IMR-90 (cell line): ENCODE results near the gene SLC34A3. TPM values are rescaled to one million over a fixed set of nuclear protein-coding genes. Genes with fewer than 3 reads are reported as not detected.

ENCODE experiments used
- ATAC-seq: fragments of 200-7000 bp; cut with Tn5 transposase; 2 replicates; pipeline ENCODE4 v1.9.1; 2020; ENCODE audit warnings: low read depth, mild to moderate bottlenecking, moderate library complexity
- BruUV-seq: library from RNA; stranded (reverse); fragments of 400-500 nt; replicated peaks from 2 replicates; lab custom pipeline; 2021; lab: Mats Ljungman, UMichigan
- CTCF ChIA-PET: fragments of 300-600 bp; formaldehyde crosslinking; extraction: SDS; loops from one replicate; lab custom pipeline; 2021; ENCODE audit warnings: antibody characterized with exemption; lab: Yijun Ruan, JAX
- POLR2A ChIA-PET: fragments of 300-600 bp; sonication (Branson Sonifier 250); formaldehyde crosslinking; loops from one replicate; lab custom pipeline; 2022; ENCODE audit warnings: antibody characterized with exemption; ENCODE audit not compliant: unreplicated experiment; lab: Charles Lee
- DNase-seq: peaks from one replicate; pipeline ENCODE4 v3.0.0; 2013
- H2AFZ ChIP-seq: replicated peaks from 2 replicates; pipeline ENCODE3; 2013; ENCODE audit warnings: low read length, mild to moderate bottlenecking; ENCODE audit not compliant: poor library complexity
- H2AK5ac ChIP-seq: 2 replicates; pipeline ENCODE4 v1.6.1; 2013; ENCODE audit warnings: low read depth, low read length, inconsistent platforms
- H2AK9ac ChIP-seq: replicated peaks from 2 replicates; pipeline ENCODE3; 2013; ENCODE audit warnings: mild to moderate bottlenecking, low read depth, low read length, moderate library complexity; ENCODE audit not compliant: poor library complexity
- H2BK120ac ChIP-seq: 2 replicates; pipeline ENCODE4 v1.6.1; 2013; ENCODE audit warnings: low read depth, low read length, inconsistent platforms
- H2BK15ac ChIP-seq: 3 replicates; pipeline ENCODE4 v1.6.1; 2013; ENCODE audit warnings: low read depth, low read length, inconsistent platforms
- H2BK20ac ChIP-seq: 2 replicates; pipeline ENCODE4 v1.6.1; 2013; ENCODE audit warnings: low read depth, mild to moderate bottlenecking, inconsistent platforms, low read length, moderate library complexity
- H2BK5ac ChIP-seq: 2 replicates; pipeline ENCODE4 v1.6.1; 2013; ENCODE audit warnings: mild to moderate bottlenecking, low read depth, low read length, inconsistent platforms; ENCODE audit not compliant: poor library complexity, severe bottlenecking
- H3K14ac ChIP-seq: replicated peaks from 2 replicates; pipeline ENCODE4 v1.6.1; 2013; ENCODE audit warnings: low read depth, low read length, inconsistent platforms
- H3K18ac ChIP-seq: 2 replicates; pipeline ENCODE4 v1.6.1; 2013; ENCODE audit warnings: low read depth, low read length, control low read depth
- H3K23ac ChIP-seq: 2 replicates; pipeline ENCODE4 v1.6.1; 2013; ENCODE audit warnings: low read depth, low read length, inconsistent platforms
- H3K27ac ChIP-seq: 2 replicates; pipeline ENCODE4 v1.5.1; 2013; ENCODE audit warnings: mild to moderate bottlenecking, control low read depth, low read length; ENCODE audit not compliant: insufficient read depth
- H3K27me3 ChIP-seq: 2 replicates; pipeline ENCODE4 v1.6.1; 2013; ENCODE audit warnings: low read length; ENCODE audit not compliant: control insufficient read depth, insufficient read depth
- H3K36me3 ChIP-seq: 2 replicates; pipeline ENCODE4 v1.6.1; 2013; ENCODE audit warnings: low read length, mixed read lengths; ENCODE audit not compliant: control insufficient read depth, insufficient read depth
- H3K4ac ChIP-seq: 2 replicates; pipeline ENCODE4 v1.6.1; 2013; ENCODE audit warnings: low read depth, low read length, inconsistent platforms
- H3K4me1 ChIP-seq: 2 replicates; pipeline ENCODE4 v1.6.1; 2013; ENCODE audit warnings: low read length, mixed read lengths; ENCODE audit not compliant: control insufficient read depth, insufficient read depth
- H3K4me2 ChIP-seq: 2 replicates; pipeline ENCODE4 v1.6.1; 2013; ENCODE audit warnings: low read depth, mild to moderate bottlenecking, control low read depth, low read length, moderate library complexity
- H3K4me3 ChIP-seq: 2 replicates; pipeline ENCODE4 v1.5.1; 2013; ENCODE audit warnings: low read depth, mild to moderate bottlenecking, control low read depth, low read length, moderate library complexity; ENCODE audit not compliant: insufficient read depth
- H3K56ac ChIP-seq: 2 replicates; pipeline ENCODE4 v1.6.1; 2013; ENCODE audit warnings: low read length, inconsistent platforms; ENCODE audit not compliant: insufficient read depth; ENCODE audit errors: extremely low read depth
- H3K79me1 ChIP-seq, 2 experiments: 2 replicates each; pipeline ENCODE4 v1.6.1; 2013; ENCODE audit warnings: low read length in 2 of 2, inconsistent platforms in 1 of 2, low read depth in 1 of 2
- H3K9ac ChIP-seq: 2 replicates; pipeline ENCODE4 v1.6.1; 2013; ENCODE audit warnings: low read depth, low read length, control low read depth
- H3K9me1 ChIP-seq: 2 replicates; pipeline ENCODE4 v1.6.1; 2013; ENCODE audit warnings: low read length, inconsistent platforms; ENCODE audit not compliant: insufficient read depth
- H3K9me3 ChIP-seq: 2 replicates; pipeline ENCODE4 v1.6.1; 2013; ENCODE audit warnings: low read length; ENCODE audit not compliant: control insufficient read depth, insufficient read depth
- H4K20me1 ChIP-seq: 2 replicates; pipeline ENCODE4 v1.6.1; 2013; ENCODE audit warnings: low read length, inconsistent platforms; ENCODE audit not compliant: insufficient read depth
- H4K5ac ChIP-seq: 2 replicates; pipeline ENCODE4 v1.6.1; 2013; ENCODE audit warnings: mild to moderate bottlenecking, low read depth, low read length, control low read depth
- H4K8ac ChIP-seq, 2 experiments: 2 replicates each; pipeline ENCODE4 v1.6.1; 2013; ENCODE audit warnings: low read depth in 2 of 2, low read length in 2 of 2, control low read depth in 1 of 2, inconsistent platforms in 1 of 2
- H4K91ac ChIP-seq: 2 replicates; pipeline ENCODE4 v1.6.1; 2013; ENCODE audit warnings: low read depth, low read length, inconsistent platforms; ENCODE audit not compliant: insufficient read depth
- CHD1 ChIP-seq: IDR thresholded peaks from 2 replicates; pipeline ENCODE4 v1.6.1; 2012; ENCODE audit warnings: low read depth, low read length, improper control_type of control experiment
- CTCF ChIP-seq: conservative IDR thresholded peaks from 2 replicates; pipeline ENCODE4 v1.5.1; 2012; ENCODE audit warnings: mild to moderate bottlenecking, low read depth, low read length, improper control_type of control experiment
- FOS ChIP-seq: fragments of 150-350 bp; IDR thresholded peaks from 2 replicates; pipeline ENCODE4 v1.6.1; 2016; ENCODE audit warnings: low read depth, low read length
- MAZ ChIP-seq: IDR thresholded peaks from 2 replicates; pipeline ENCODE4 v1.6.1; 2012; ENCODE audit warnings: low read depth, mild to moderate bottlenecking, low read length, improper control_type of control experiment, moderate library complexity, borderline replicate concordance
- MXI1 ChIP-seq: IDR thresholded peaks from 2 replicates; pipeline ENCODE4 v1.6.1; 2012; ENCODE audit warnings: low read depth, mild to moderate bottlenecking, low read length, moderate library complexity, borderline replicate concordance
- POLR2A ChIP-seq: IDR thresholded peaks from 2 replicates; pipeline ENCODE4 v1.6.1; 2012; ENCODE audit warnings: mild to moderate bottlenecking, low read depth, low read length
- RCOR1 ChIP-seq: IDR thresholded peaks from 2 replicates; pipeline ENCODE4 v1.6.1; 2012; ENCODE audit warnings: mild to moderate bottlenecking, low read length, improper control_type of control experiment; ENCODE audit not compliant: insufficient replicate concordance
- RFX5 ChIP-seq: IDR thresholded peaks from 2 replicates; pipeline ENCODE4 v1.8.0; 2012; ENCODE audit warnings: low read depth, mild to moderate bottlenecking, low read length, moderate library complexity
- USF2 ChIP-seq: fragments of 150-350 bp; IDR thresholded peaks from 2 replicates; pipeline ENCODE4 v1.6.1; 2017; ENCODE audit warnings: mild to moderate bottlenecking, antibody characterized with exemption, low read length, low read depth
- WGBS, 2 experiments: methylation state at CpG; one replicate each; pipeline versions ENCODE4 v1.1.5 to v1.1.7; 2013; ENCODE audit warnings: missing lambda C conversion rate in 2 of 2; ENCODE audit not compliant: insufficient read length in 1 of 2; ENCODE audit errors: extremely low coverage in 2 of 2; 5-methylcytosine and 5-hydroxymethylcytosine counted together
- dilution Hi-C: fragments of 300-500 bp; cut with HindIII; formaldehyde crosslinking; loops from one replicate; pipeline ENCODE4 v1.14.3; 2018; ENCODE audit warnings: low sequenced_read_pairs; ENCODE audit not compliant: unreplicated experiment
- in situ Hi-C: fragments of 300-500 bp; cut with MboI; formaldehyde crosslinking; loops from 3 replicates; pipeline ENCODE4 v1.14.3; 2019; ENCODE audit warnings: low sequenced_read_pairs, inconsistent platforms, mixed read lengths
- intact Hi-C: fragments of 100-400 bp; cut with micrococcal nuclease; formaldehyde crosslinking; loops from 2 replicates; pipeline ENCODE4 v1.10.0; 2022
- polyA plus RNA-seq, 3 experiments: library from polyadenylated mRNA; depleted of rRNA; stranded (reverse); fragments of >200 nt; gene quantifications; 2 replicates each; pipeline ENCODE4 v1.2.3, GENCODE V29; 2012; ENCODE audit warnings: low replicate concordance in 1 of 3
- total RNA-seq: library from RNA; depleted of rRNA; stranded (reverse); fragments of >200 nt; gene quantifications from 2 replicates; pipeline ENCODE4 v1.2.3, GENCODE V29; 2012

SLC34A3 gene
- total and polyA plus RNA-seq, 2 of the 4 experiments (the other 2 are of a cell fraction), result not detected

- Histone ChIP-seq H2BK5ac (no peak overlapping the region), H3K9me1 (0 out of 2 replicates have a peak, but pooled peaks cover 2% of the 10 kb centered on the region), H3K23ac (peak overlapping the region; percentile 66; the same call in 1 of the 2 replicates), H3K4me3 (peak overlapping the region; percentile 56), H2AK5ac (0 out of 2 replicates have a peak overlapping the region, but pooled peaks have one; percentile 9), H4K91ac (no peak overlapping the region), H2BK20ac (no peak overlapping the region), H3K9me3 (no peaks in the 10 kb centered on the region), H2BK120ac (no peak overlapping the region), H3K79me1 (peaks cover 21 to 81% of the 10 kb centered on the region in 2 experiments), H3K56ac (no peak overlapping the region), H3K27ac (no peak overlapping the region; the same call in 1 of the 2 replicates), H2AFZ (peak overlapping the region; percentile 78), H4K5ac (no peak overlapping the region), H3K27me3 (no peaks in the 10 kb centered on the region), H3K4me1 (peaks cover 21% of the 10 kb centered on the region), H2BK15ac (no peak overlapping the region), H3K4me2 (peak overlapping the region; percentile 69), H3K4ac (no peak overlapping the region), H4K8ac (no peak overlapping the region), H3K36me3 (no peaks in the 10 kb centered on the region), H3K9ac (peak overlapping the region; percentile 16; the same call in 1 of the 2 replicates), H4K20me1 (peaks cover 37% of the 10 kb centered on the region), H3K14ac (no peak overlapping the region), H2AK9ac (peak overlapping the region; percentile 91), H3K18ac (no peak overlapping the region)
- no TSS peak for BruUV-seq
- intact Hi-C loops, result loop anchor here (1.0 kb wide), 1 partner anchor 10 kb away; no protein-coding TSS in a partner anchor
- ATAC-seq (no peak), DNase-seq (peak; percentile 12)
- no peak for TF ChIP-seq POLR2A
- no peak for TF ChIP-seq RCOR1
- TF ChIP-seq RFX5, result no peak
- no peak for TF ChIP-seq USF2
- TF ChIP-seq CHD1, result no peak
- no peak for TF ChIP-seq MAZ
- TF ChIP-seq CTCF, result no peak
- TF ChIP-seq FOS, result no peak
- TF ChIP-seq MXI1, result no peak
- in situ Hi-C loops, result no loop called here
- dilution Hi-C loops, result no loop called here
- WGBS, 2 experiments, result 31% methylated on average over 9 of the region's 51 CpGs; no CpG with 5 or more reads in 1 of the 2 experiments
- CTCF ChIA-PET, result no interaction called here
- POLR2A ChIA-PET, result interaction anchor here (1.3 kb wide), 2 partner anchors 11 to 41 kb away, joined by 3 to 4 read pairs; partner anchors contain the start of genes SSNA1 and TUBB4B
Observed at GRCh38 chr9:137199411-137200121, 31.1 kb upstream of the SLC34A3 start.
